GM11168 (cell line): ENCODE results near the gene RGS6.

Source experiments
- in situ Hi-C: fragments of 300-500 bp; cut with MboI; formaldehyde crosslinking; loops from one replicate; pipeline ENCODE4 v1.12.0; 2022; ENCODE audit warnings: low sequenced_read_pairs; ENCODE audit not compliant: unreplicated experiment

Gene RGS6

DNA sequence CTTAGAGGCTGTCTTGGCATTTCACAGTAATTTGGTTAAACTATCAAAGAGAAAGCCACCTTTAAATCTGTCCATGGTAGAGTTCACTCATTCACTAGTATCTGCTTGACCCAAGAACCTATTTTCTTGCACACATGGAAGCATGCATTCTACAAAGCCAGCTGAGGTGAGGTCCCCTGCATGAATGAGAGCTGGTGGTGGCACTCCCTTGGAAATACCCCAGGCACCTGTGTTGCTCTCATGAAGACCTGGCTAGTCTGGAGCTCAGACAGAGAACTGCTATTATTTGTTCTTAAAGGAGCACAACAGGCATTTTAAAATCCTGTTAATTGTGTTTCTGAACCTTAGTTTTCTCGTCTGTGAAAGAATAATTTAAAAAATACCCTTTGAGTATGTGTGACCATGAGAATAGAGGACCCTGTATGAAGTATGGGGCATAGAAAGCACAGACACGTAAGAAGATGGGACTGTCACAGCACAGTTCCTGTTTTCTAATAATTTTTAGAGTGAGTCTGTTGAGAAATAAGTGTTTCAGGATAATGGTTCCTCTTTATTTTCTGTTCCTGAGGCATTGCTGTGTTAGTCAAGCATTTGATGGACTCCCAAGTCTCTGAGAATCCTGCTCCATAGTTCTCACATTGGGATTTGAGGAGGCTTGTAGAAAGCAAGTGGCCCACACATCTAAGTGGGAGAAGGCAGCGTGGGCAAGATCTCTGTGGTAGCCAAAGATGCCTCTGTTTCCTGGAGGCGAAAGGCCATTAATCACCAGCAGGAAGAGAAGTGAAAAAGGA is 10.9 kb downstream of the RGS6 start:
- in situ Hi-C loops: no loop called here

DNA sequence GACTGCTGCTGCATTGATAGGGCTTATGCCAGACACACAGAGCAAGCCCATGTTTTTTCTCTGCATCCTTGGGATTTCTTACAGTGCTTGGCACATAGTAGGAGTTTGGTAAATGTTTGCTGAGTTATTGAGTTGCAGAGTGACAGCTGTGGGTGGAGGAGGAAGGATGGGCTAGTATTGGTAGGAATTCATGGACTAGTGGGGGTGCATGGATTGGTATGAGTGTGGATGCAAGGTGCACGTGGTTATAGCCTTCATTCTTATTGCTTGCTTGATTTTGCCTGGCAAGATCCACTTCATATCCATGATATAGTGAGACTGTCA is 11.4 kb downstream of the RGS6 start:
- in situ Hi-C loops: no loop called here

DNA sequence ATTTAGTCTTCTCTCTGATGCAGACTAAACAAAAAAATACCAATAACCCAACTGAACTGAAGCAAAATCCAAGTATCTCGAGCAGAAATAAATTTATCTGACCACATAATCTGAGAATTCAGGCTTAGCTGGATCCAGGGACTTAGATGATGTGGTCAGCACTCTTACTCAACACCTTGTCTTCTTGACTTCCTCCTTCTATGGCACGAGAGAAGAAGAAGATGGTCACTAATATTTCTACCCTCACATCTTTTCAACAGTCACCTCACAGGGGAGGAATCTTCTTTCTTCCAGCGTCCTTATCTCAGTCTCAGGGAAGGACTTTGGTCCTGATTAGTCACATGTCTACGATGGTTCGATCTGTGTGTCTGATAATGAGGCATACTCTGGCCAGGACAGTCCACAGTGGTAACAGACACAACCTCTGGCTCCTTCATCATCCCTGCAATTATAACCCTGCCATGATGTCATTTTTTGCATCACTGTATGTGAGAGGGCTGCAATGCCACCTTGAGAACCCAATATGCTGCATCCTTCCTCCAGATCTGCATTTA is 15.8 kb downstream of the RGS6 start:
- in situ Hi-C loops: no loop called here

DNA sequence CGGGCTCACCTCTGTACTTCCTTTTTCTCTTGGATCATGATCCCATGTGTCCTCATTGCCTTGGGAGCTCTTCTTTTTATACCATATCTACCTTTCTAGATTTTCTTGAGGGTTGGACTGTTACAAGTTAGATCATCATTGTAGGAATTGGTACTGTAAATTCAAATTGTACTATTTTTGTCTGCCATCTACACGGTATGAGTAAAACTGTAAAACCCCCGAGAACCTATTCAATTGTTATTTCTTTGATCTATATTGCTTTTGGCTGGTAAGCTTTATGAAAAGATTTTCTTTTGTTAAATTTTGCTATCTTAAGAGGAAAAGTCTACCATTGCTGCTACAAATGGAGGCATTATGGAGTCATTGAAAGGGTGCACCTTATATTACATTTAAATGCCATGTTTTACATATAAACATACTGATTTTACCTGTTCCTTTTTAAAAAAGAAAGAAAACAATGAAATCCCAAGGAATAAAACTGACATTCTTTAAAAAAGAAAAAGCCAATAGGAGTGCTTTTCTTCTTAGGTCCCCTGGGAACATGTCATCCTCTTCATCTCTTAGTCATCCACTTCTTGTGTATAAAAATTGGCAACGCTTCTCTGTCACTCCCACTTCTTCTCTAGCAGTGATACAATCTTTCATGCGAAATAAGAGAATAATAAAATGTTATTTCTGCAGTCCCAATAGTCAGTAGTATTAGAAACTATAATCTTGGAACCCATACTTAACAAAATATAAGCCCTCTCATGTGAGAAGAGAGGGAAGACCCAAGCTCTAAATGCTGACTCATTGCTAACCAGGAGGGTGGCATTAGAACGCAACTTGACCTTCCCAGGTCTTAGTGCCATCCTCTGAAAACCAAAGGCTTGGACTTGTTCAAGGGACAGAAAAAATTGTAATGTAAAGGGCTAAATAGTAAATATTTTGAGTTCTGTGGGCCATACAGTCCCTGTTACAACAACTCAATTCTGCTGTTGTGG is 20.4 kb downstream of the RGS6 start:
- in situ Hi-C loops: no loop called here

DNA sequence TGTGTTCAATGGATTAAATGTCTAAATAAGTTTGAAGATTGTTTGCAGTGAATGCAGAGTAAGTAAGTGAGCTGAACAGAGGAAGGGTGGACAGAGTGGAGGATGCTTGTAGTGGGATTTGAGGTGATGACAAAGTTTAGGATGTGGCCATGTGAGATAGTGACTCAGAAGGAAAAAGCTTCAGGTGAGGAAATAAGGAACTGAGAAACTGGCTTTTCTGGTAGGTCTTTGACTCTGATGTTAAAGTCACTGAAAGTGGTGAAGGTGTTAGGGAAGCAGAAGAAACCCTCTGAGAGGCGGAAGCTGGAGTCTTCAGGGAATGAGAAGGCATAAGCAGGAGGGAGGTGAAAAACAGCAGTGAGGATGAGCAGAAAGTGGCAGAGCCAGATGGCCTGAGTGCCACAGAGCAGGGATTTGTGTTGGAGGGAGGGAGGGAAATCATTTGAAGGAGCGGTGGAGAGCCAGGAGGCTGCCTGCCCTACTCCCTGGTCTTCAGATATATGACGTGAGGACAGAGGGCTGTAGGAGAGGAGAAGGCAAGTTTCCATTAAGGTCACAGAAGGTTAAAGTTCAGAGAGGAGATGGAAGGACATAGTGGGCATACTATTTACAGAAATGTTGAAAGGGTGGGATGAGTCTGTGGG is 24.8 kb downstream of the RGS6 start:
- in situ Hi-C loops: no loop called here

DNA sequence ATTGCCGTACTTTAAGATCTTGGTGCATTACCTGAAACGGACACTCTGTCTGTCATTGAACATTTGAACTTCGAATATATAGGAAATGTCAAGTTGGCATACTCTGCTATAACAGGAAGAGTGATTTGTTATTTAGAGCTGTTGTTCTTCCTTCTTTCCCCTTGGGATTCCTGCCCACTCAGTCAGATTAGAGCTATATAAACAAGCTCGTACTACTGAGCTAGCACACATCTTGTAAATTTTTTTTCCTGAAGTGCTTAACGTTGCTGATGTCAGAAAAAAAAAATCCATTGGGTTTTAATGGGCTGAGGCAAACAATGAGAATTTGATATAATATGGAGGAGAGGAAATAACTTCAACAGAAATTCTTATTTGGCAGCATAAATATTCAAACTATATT is 26.8 kb downstream of the RGS6 start:
- in situ Hi-C loops: no loop called here

DNA sequence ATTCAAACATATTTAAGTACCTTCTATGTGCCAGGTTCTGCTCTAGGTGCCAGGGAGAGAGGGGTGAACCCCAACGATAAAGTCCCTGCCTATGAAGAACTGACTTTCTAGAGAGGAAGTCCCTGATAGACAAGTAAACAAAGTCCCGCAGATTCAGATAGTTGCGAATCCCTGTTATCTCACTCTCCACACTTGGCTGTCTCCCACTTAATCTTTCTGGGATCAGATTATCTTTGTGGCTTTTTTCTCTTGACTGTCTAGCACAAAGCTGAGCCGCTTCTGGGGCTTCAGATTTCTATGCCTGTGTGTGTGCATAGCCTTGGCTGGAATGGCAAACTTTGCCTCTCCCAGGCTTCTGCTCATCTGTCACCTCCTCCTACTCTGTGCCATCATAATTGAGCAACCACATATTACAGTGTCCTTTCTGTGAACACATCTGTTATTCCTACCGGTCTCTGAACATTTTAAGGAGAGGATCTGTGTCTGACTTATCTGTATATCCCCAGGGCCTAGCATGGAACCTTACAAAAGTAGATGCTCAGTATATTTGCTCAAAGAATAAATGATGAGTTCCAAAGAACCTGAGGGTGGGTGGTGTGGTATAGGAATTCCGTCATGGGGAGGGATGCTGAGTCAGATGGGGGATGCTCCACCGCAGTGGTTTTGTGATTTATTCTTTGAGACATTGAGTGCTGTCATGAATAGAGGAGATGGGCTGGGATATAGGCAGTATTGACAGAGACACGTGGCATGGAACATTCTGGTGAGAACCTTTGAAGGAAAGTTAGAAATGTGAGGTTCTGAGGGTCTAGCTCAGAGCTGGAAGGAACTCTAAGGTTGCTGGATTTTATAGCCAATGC is 28.5 kb downstream of the RGS6 start:
- in situ Hi-C loops: no loop called here

DNA sequence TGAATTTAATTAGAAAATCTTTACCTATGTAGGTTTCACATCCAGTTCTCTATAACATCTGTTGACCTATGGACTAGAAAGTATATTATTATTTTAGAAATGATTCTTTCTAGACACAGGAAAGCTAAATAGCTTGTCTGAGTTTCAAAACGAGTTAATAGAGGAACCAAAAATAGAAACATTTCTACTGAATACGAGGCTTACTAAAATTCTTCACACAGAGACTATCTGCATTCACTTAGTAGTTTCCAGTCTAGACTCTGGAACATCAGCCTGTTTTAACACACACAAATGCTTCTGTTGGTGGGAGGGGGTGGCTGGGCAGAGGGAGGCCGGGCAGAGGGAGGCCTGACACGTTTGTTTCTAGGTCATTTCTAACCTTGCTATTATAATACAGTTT is 29.7 kb downstream of the RGS6 start:
- in situ Hi-C loops: no loop called here

DNA sequence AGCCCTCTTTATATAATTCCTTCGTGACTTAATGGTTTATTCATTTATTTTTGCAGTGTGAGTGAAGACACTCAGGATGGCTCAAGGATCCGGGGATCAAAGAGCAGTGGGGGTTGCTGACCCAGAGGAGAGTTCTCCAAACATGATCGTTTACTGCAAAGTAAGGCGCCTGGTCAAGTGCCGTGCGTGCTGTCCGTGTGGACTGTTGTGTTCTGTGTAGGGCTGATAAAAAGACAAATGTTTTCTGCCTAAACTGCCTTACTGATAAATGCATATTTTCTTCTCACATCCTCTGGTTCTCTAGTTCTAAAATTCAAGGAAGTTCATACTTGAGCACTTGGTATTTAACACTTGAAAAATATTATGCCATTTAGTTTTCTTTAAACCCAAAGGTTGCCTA is 32.5 kb downstream of the RGS6 start:
- in situ Hi-C loops: no loop called here

DNA sequence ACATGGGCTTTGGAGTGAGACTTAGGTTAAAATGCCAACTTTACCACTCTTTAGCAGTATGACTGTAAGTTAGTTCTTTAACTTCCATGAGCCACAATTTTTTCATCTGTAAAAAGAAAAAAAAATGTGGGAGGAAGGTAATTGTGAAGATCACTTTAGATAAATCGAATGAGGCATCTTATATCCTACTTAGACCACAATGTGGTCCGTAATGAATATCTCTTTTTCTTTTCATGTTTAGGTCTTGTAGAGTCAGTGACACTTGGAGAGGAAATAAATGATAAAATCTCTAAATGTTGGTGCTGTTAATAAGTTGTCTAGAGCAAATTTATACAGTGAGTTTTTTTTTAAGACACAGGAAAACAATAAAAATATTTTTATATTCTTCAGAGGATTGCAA is 34.3 kb downstream of the RGS6 start:
- in situ Hi-C loops: no loop called here

DNA sequence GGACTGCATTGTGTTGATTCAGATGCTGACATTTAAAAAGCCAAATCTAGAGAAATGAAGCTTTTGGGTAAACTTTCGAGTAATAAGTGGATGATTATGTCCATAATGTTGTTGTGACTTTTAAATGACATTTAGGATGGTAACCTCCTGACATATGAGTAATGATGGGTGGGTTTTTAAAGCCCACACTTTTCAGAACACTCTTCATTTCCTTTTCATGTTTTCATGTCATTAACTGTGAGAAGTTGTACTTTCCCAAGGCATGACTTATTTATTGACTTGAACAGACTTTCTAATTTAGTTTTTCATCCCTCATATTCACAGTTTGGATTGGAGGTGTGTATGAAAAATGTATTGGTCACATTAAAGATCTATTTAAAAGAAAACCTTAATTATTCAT is 35.5 kb downstream of the RGS6 start:
- in situ Hi-C loops: no loop called here

DNA sequence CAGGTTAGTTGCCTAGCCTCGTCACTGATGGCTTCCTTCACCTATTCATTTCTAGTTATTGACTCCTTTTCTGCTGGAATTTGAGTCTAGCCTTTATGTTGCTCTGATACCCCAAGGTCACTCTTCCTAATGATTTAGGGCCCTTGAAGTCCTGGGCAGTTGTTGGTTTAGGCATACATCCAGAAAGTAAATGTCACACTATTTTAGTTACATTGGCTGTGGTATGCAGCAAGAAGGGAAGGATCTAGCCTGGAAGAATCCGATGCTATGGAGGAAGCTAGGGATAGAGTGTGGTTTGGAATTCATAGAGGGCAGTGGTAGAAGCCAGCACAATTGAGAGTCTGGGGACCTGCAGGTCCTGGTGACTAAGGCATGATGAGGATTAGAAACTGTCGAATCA is 38.0 kb downstream of the RGS6 start:
- in situ Hi-C loops: no loop called here

DNA sequence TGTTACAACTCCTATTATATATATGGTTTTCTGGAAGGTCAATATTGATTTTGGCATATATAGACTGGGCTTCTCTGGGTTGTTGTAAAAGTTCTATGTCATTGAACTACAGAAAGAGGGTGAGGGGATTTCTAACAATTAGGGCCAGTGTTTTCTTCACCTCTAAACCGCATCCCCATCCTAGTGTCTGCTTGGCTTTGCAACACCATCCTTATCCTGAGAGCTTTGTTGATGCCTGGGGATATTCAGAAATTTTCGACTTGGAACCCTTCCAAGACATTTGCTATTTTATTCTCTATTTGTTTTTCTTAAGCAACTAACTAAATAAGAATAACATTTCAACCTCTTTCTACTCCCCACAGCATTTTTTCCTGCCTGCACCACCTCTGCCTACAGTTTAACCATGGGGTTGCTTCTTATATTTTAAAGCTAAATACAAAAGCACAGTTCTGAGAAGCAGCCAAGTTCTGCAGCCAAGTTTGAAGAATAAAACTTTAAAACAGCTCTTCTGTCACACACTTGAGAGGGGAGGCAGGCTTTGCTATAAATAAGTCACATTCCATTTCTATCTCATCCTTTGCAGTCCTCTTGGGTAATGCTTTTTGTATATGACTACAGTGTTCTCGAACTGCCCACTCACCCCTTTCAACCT is 53.4 kb downstream of the RGS6 start:
- in situ Hi-C loops: no loop called here

DNA sequence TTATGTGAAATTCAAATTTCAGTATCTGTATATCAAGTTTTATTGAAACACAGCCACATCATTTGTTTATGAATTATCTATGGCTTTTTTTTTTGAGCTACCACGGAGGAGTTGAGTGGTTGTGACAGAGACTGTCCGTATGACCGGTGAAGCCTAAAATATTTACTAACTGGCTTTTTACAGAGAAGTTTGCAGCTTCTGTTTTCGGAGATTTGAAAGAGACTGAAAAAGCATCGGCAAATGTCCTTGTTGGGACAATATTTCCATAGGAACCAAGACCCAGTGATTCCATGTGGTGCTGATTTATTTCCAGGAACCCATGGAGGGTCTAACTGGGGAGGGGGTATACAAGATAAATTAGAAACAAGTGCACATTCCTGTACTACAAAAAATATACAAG is 56.2 kb downstream of the RGS6 start:
- in situ Hi-C loops: no loop called here

DNA sequence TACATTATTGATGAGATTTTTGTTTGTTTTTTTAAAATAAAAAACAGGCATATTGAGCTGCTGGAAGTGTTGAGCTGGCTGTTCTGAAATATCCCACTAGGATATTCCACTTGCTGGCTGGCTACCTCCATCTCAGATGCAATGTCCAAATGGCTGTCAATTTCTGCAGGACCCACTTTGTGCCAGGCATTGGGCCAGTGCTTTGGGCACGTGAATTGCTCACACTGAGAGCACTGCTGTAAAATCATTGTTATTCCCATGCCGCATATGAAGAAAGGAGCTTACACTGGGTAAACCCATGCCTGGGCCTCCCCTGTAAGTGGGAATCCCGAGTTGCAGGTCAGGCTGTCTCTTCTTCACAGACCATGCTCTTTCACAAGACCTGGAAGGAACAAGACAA is 56.7 kb downstream of the RGS6 start:
- in situ Hi-C loops: no loop called here

DNA sequence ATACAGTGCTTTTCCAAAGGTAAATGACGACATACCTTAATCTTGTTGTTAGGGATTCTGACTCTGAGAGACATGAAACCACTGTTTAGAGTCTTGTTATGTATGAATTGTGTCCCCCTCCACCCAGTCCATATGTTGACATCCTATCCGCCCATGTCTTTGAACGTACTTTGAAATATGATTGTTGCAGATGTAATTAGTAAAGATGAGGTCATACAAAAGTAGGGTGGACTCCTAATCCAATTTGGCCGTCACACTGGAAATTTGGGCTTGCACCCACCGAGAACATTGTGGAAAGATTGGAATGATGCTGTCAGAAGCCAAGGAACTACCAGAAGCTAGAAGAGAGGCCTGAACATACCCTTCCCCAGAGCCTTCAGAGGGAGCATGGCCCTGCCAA is 62.2 kb downstream of the RGS6 start:
- in situ Hi-C loops: no loop called here

DNA sequence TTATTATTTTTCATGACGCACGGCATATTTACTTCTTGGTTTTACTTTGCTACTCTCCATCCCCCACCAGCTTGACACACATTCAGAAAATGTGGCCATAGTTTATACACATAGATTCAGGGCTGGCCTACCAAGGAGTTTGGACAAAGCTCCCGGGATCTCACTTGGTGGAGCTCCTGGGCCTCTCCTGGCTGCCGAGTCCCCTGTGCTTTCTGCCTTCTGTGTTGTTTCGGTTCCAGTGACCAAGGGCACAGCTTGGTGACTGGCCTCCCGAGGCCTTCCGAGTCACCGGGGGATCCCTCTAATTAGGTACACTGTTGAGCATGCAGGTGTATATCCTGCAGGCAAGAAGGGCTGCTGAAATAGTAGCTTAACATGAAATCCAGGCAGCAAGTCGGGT is 63.5 kb downstream of the RGS6 start:
- in situ Hi-C loops: no loop called here

DNA sequence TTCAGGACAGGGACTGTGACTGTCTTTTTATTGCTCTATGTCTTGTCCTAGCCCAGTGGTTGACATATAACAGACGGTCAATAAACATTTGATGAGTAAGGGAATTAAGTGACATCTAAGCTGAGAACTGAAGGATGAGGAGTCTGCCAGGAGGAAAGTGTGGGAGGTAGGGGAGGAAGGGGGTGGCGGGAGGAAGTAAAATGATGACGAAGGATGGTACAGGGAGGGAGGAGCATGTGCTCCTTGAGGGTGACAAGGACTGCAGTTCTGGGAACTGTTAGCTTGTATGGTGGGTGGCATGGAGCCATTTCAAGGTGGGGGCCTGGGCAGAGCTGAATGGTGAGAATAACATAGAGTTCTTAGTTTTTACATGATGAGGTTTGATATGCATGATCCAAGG is 64.4 kb downstream of the RGS6 start:
- in situ Hi-C loops: no loop called here

DNA sequence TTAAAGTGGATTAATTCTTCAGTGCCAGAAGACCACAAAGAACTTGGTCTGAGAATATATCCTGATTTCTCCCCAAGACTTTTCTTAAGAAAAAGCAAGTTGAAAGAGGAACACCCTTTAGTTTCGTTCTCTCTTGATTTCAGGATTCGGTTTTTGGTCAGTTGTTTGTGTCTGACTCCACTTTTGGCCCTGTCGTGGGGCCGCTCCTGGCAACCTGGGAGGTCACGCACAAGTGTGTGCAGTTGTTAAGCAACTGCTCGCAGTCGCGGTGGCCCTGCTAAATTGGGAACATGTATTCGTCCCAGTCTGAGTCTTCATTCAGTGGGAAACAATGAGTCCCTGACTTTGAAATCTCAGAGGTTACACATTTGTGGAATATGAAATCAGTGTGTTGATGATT is 68.7 kb downstream of the RGS6 start:
- in situ Hi-C loops: no loop called here
